ENCODE results near the gene CNTN5. TPM values are rescaled to one million over a fixed set of nuclear protein-coding genes. Genes with fewer than 3 reads are reported as not detected.

Gene CNTN5
- total RNA-seq, 1 donor from 2014 or later, result not detected

DNA sequence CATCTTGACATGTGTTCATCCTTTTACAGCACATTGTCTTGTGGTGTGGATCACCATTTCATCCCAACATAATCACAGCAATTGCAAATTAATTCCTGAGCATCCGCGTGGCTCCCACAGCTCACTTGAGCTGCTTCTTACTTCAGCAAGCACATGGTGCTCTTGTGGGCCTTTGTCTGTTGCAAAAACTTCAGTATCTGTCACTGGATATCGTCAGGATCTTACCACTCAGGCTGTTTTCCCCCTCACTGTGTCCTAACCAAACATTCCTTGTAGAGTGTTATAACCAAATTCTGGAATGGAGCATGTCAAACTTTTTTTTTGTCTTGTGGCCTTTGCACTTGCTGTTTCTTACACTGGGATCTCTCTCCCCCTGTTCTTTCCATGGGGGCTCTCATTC is 983.2 kb downstream of the CNTN5 start:
- Histone ChIP-seq H3K9me3 (no peaks in the 10 kb centered on the region), H3K27ac (no peak overlapping the region), H3K4me1 (no peaks in the 10 kb centered on the region), H3K4me3 (no peak overlapping the region), H3K36me3 (no peaks in the 10 kb centered on the region), H3K27me3 (no peaks in the 10 kb centered on the region)
- intact Hi-C loops (cut with DNase I), result no loop called here
- TF ChIP-seq, protein P1, sequence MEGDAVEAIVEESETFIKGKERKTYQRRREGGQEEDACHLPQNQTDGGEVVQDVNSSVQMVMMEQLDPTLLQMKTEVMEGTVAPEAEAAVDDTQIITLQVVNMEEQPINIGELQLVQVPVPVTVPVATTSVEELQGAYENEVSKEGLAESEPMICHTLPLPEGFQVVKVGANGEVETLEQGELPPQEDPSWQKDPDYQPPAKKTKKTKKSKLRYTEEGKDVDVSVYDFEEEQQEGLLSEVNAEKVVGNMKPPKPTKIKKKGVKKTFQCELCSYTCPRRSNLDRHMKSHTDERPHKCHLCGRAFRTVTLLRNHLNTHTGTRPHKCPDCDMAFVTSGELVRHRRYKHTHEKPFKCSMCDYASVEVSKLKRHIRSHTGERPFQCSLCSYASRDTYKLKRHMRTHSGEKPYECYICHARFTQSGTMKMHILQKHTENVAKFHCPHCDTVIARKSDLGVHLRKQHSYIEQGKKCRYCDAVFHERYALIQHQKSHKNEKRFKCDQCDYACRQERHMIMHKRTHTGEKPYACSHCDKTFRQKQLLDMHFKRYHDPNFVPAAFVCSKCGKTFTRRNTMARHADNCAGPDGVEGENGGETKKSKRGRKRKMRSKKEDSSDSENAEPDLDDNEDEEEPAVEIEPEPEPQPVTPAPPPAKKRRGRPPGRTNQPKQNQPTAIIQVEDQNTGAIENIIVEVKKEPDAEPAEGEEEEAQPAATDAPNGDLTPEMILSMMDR (IDR thresholded peaks at IDR 0.05), result no peak
- ATAC-seq (no peak), DNase-seq (no peak)

DNA sequence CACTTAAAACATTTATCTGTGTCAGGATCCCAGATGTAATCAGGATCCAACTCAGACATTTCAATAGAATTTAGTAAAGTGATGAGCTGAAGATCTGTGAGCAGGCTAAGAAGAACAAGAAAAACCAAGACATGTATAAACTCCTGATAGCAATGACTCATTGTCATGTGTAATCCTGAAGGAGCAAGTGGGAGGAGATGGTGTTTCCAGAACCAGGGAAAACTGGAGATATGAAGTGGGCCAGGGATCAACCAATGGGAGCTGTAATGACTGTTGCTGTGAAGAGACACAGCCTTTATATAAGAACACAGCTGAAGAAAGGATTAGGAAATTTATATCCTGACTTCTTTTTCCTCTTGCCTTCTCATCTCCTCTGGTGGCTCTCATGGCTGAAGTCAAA is 983.8 kb downstream of the CNTN5 start:
- Histone ChIP-seq H3K27ac (no peak overlapping the region), H3K27me3 (no peaks in the 10 kb centered on the region), H3K4me1 (no peaks in the 10 kb centered on the region), H3K4me3 (no peak overlapping the region), H3K36me3 (no peaks in the 10 kb centered on the region), H3K9me3 (no peaks in the 10 kb centered on the region)
- DNase-seq, result no peak
- intact Hi-C loops (cut with DNase I), result no loop called here
- no peak for ATAC-seq
- TF ChIP-seq, protein P1 (IDR thresholded peaks at IDR 0.05), result no peak

DNA sequence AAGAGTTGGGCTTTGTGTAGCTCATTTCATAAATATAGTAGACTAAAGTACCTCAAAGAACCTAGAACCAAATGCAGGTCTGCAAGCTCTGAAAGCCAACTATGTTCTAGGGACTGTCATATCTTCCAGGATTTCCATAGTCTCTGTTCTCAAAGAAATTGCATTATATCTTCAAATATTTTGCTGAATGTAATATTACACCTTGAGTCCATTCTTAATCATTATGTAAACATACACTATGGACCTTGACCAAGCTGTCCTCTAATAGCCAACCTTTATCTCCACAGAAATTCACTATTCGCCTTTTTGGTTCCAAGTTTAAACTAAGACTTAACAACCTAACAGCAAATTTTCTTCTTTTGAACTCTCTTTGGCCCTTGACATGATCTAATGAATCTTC is 987.7 kb downstream of the CNTN5 start:
- intact Hi-C loops (cut with DNase I), result no loop called here
- H3K27ac ChIP-seq, result no peak overlapping the region
- TF ChIP-seq, protein P1 (IDR thresholded peaks at IDR 0.05), result no peak

DNA sequence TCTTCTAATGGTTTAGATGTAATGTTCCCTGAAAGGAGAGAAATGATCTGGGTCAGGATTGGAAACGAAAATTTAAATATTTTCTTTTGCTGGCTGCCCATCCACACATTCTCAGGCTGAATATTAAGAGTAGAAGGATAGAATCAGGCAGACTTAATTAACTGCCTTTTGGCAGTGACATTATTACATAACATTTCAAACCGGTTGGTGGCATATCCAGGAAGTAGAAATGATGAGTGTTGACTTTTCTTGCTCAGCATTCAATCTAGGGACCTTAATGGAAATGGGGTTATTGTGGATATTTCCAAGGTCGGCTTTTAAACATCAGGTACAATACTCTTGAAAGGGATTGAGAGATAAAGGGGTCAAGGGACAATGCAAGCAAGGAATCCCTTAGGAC is 989.0 kb downstream of the CNTN5 start:
- TF ChIP-seq, protein P1 (IDR thresholded peaks at IDR 0.05), result no peak

More for the DNA sequence above, 987.7 kb downstream of the CNTN5 start:
- Histone ChIP-seq H3K27me3 (no peaks in the 10 kb centered on the region), H3K9me3 (no peaks in the 10 kb centered on the region), H3K4me1 (no peaks in the 10 kb centered on the region), H3K4me3 (no peak overlapping the region), H3K36me3 (no peaks in the 10 kb centered on the region)
- no peak for ATAC-seq
- no peak for DNase-seq

DNA sequence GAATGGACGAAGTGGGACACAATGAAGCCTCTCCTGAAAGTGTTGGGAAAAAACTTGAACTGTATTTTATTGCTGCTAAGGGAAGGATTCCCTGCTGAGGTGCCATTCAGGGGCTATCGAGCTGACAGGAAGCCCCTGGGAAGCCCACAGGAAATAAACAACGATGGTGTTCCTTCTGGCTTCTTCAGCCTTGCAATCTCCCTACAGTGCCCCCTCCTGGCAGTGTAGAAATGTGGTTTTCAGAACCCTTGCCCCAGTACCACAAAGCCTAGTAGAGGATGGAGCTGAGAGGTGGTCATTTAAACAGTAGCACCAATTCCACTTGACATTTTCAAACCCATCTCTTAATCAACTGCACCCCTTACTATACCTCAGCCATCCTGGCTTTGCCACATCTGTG is 989.6 kb downstream of the CNTN5 start:
- Histone ChIP-seq H3K9me3 (no peaks in the 10 kb centered on the region), H3K4me3 (no peak overlapping the region), H3K36me3 (no peaks in the 10 kb centered on the region), H3K27ac (no peak overlapping the region), H3K4me1 (no peaks in the 10 kb centered on the region), H3K27me3 (no peaks in the 10 kb centered on the region)
- no peak for DNase-seq
- TF ChIP-seq, protein P1 (IDR thresholded peaks at IDR 0.05), result no peak
- ATAC-seq, result no peak
- intact Hi-C loops (cut with DNase I), result no loop called here

More for the DNA sequence above, 989.0 kb downstream of the CNTN5 start:
- DNase-seq (no peak), ATAC-seq (no peak)
- H3K36me3 ChIP-seq, result no peaks in the 10 kb centered on the region
- H3K9me3 ChIP-seq, result no peaks in the 10 kb centered on the region
- H3K4me1 ChIP-seq, result no peaks in the 10 kb centered on the region
- no peak overlapping the region for H3K4me3 ChIP-seq
- no peaks in the 10 kb centered on the region for H3K27me3 ChIP-seq
- H3K27ac ChIP-seq, result no peak overlapping the region
- intact Hi-C loops (cut with DNase I), result no loop called here

DNA sequence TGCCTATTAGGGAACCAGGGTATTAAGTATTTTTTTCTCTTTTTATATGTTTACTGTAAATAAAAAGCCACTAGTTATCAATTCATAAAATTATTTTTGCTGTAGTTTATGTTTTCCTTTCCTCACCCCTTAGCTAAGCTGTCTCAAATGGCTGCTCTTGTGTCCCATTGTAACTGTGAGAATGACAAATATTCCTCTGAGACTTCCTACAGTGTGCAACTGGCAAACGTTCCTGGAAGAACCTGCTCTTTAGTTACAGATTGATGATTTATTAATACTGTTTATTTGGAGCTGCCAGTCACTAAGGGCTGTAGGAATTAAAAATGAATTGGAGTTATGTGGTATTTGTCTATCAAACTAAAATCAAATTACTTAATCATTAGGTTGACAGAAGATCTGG is 990.9 kb downstream of the CNTN5 start:
- TF ChIP-seq, protein P1 (IDR thresholded peaks at IDR 0.05), result no peak
- no peaks in the 10 kb centered on the region for H3K9me3 ChIP-seq
- no peak overlapping the region for H3K4me3 ChIP-seq
- no peaks in the 10 kb centered on the region for H3K4me1 ChIP-seq
- ATAC-seq, result no peak
- H3K36me3 ChIP-seq, result no peaks in the 10 kb centered on the region
- H3K27ac ChIP-seq, result no peak overlapping the region
- DNase-seq, result no peak
- intact Hi-C loops (cut with DNase I), result no loop called here
- no peaks in the 10 kb centered on the region for H3K27me3 ChIP-seq
